Kidney (tissue), 14 donors: ENCODE data around the gene DUS2. TPM values are rescaled to one million over a fixed set of nuclear protein-coding genes. Genes with fewer than 3 reads are reported as not detected.

Experiments used
- DNase-seq, 5 donors: peaks; one replicate each; pipeline ENCODE4 v3.0.0-alpha.2; 2013 to 2020
- FAIRE-seq: peaks from 2 replicates; lab custom pipeline; 2012; peaks lifted over from hg19 to GRCh38; lab: Jason Lieb, UNC
- H3K27ac ChIP-seq, 2 donors: one replicate each; pipeline ENCODE4 v1.7.0; 2013; ENCODE audit warnings: low read depth in 2 of 2, low read length in 2 of 2, inconsistent platforms in 1 of 2
- H3K27me3 ChIP-seq: one replicate; pipeline ENCODE4 v1.7.1; 2013; ENCODE audit warnings: low read length, inconsistent platforms; ENCODE audit not compliant: control insufficient read depth, insufficient read depth
- H3K36me3 ChIP-seq, 3 donors: one replicate each; pipeline versions ENCODE4 v1.7.0 to v1.7.1; 2013; ENCODE audit warnings: low read length in 3 of 3, control low read depth in 1 of 3, inconsistent platforms in 1 of 3; ENCODE audit not compliant: insufficient read depth in 3 of 3, control insufficient read depth in 2 of 3
- H3K4me1 ChIP-seq, 3 donors: one replicate each; pipeline versions ENCODE4 v1.7.0 to v1.7.1; 2013; ENCODE audit warnings: low read length in 3 of 3, inconsistent platforms in 1 of 3, low read depth in 1 of 3; ENCODE audit not compliant: control insufficient read depth in 2 of 3, insufficient read depth in 2 of 3
- H3K4me3 ChIP-seq, 3 donors: one replicate each; pipeline versions ENCODE4 v1.7.0 to v1.8.1; 2013; ENCODE audit warnings: low read length in 3 of 3, control low read depth in 1 of 3, inconsistent platforms in 1 of 3
- H3K9ac ChIP-seq, 3 donors: one replicate each; pipeline versions ENCODE4 v1.7.0 to v1.7.1; 2013; ENCODE audit warnings: low read length in 3 of 3, control low read depth in 1 of 3, inconsistent platforms in 1 of 3
- H3K9me3 ChIP-seq, 3 donors: one replicate each; pipeline versions ENCODE4 v1.7.0 to v1.7.1; 2013; ENCODE audit warnings: low read length in 3 of 3, control low read depth in 1 of 3, inconsistent platforms in 1 of 3; ENCODE audit not compliant: control insufficient read depth in 2 of 3, insufficient read depth in 1 of 3
- CTCF ChIP-seq: IDR thresholded peaks from 3 replicates; pipeline ENCODE4 v1.5.1; 2012; ENCODE audit warnings: mild to moderate bottlenecking, moderate library complexity, borderline replicate concordance; ENCODE audit not compliant: insufficient read depth; ENCODE audit errors: extremely low read depth
- intact Hi-C: fragments of 100-400 bp; cut with DNase I; formaldehyde crosslinking; loops from one replicate; pipeline ENCODE4 v1.11.1; 2022
- polyA plus RNA-seq: library from polyadenylated mRNA; stranded (reverse); fragments of 350-450 nt; fragmentation: Illumina TruSeq; extraction: RNeasy Lipid Tissue Mini Kit (QIAGEN cat#74804); gene quantifications from one replicate; pipeline ENCODE4 v1.2.3, GENCODE V29; 2014; ENCODE audit warnings: low read depth, low replicate concordance; ENCODE audit not compliant: insufficient read depth
- total RNA-seq: library from RNA; stranded (reverse); fragmentation: NEBNext Ultra II Directional; extraction: Animal tissue kit (Norgen Biotek cat#: 25700); gene quantifications from one replicate; pipeline ENCODE4 v1.2.1, GENCODE V29; 2021
- donor health status: control.
- donor health status: control.
- donor health status: control.
- donor health status: control.
- donor health status: control.
- donor health status: DM: yes; HTN: yes; CAD: no.
- donor health status: Normal renal cell carcinoma (clear cell type).

DUS2 gene
- total and polyA plus RNA-seq, 2 donors from 2014 or later, result 12.1 to 12.5 TPM

- no peaks in the 10 kb centered on the region for H3K27me3 ChIP-seq
- H3K4me1 ChIP-seq, result peaks cover 0 to 17% (median 15%) of the 10 kb centered on the region in 3 donors
- H3K9ac ChIP-seq, result no peak overlapping the region
- H3K9me3 ChIP-seq, result no peaks in the 10 kb centered on the region
- DNase-seq (no peak), FAIRE-seq (no peak)
- intact Hi-C loops, result no loop called here
- no peak overlapping the region for H3K27ac ChIP-seq
- H3K4me3 ChIP-seq, result no peak overlapping the region
- peaks cover 0 to 10% (median 9%) of the 10 kb centered on the region in 3 donors for H3K36me3 ChIP-seq
- no peak for TF ChIP-seq CTCF
Measured at GRCh38 chr16:68073902-68074760, 51.0 kb downstream of the DUS2 start.

- Histone ChIP-seq H3K36me3 (peaks cover 0 to 10% (median 9%) of the 10 kb centered on the region in 3 donors), H3K4me1 (peaks cover 0 to 19% (median 17%) of the 10 kb centered on the region in 3 donors), H3K27me3 (no peaks in the 10 kb centered on the region), H3K9ac (no peak overlapping the region), H3K9me3 (no peaks in the 10 kb centered on the region), H3K27ac (no peak overlapping the region), H3K4me3 (no peak overlapping the region)
- intact Hi-C loops, result no loop called here
- no peak for TF ChIP-seq CTCF
- FAIRE-seq, result no peak
- DNase-seq, result no peak
Measured at GRCh38 chr16:68074850-68075555, 51.9 kb downstream of the DUS2 start.

GRCh38 chr16:68075980-68076379 is 52.9 kb downstream of the DUS2 start:
- intact Hi-C loops, result no loop called here
- Histone ChIP-seq H3K27me3 (no peaks in the 10 kb centered on the region), H3K27ac (no peak overlapping the region), H3K9me3 (no peaks in the 10 kb centered on the region), H3K9ac (no peak overlapping the region), H3K36me3 (peaks cover 0 to 10% (median 6%) of the 10 kb centered on the region in 3 donors), H3K4me3 (no peak overlapping the region), H3K4me1 (peaks cover 0 to 25% (median 23%) of the 10 kb centered on the region in 3 donors)
- FAIRE-seq, result no peak
- DNase-seq, result no peak
- no peak for TF ChIP-seq CTCF
